ENCODE measurements around the gene TMEM184A.

The TMEM184A gene

DNA sequence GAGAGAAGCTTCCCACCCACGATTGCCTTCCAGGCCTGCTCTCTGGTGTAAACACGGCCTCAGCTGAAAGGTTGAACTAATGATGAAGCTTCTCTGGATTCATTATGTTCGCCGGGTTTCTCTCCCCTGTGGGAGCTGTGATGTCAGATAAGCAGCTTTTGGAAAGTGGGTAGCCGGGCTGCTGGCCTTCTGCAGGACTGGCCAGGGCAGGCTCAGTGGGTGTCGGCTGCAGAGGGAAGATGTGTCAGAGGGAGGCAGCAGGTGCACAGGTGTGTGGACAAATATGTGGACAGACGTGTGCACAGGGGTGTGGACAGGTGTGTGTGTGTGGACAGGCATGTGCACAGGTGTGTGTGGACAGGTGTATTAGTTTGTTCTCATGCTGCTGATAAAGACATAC is 42.3 kb upstream of the TMEM184A start:
- Histone ChIP-seq H3K4me3 (no peak overlapping the region), H3K9me3 (ENCODE audit: low read depth, low read length) (no peaks in the 10 kb centered on the region), H3K9ac (ENCODE audit: insufficient read length) (no peak overlapping the region), H3K27ac (no peak overlapping the region), H3K36me3 (ENCODE audit: insufficient read depth, low read length) (no peaks in the 10 kb centered on the region)
- DNase-seq (ENCODE audit: low read depth, low spot score), result no peak
- TF ChIP-seq POLR2AphosphoS5 (IDR thresholded peaks at IDR 0.05; ENCODE audit: borderline replicate concordance, low read depth, low read length) (no peak), FOXP2 (optimal IDR thresholded peaks at IDR 0.05; ENCODE audit: control extremely low read depth, extremely low read length, insufficient read depth) (no peak), EZH2 (IDR thresholded peaks at IDR 0.05) (no peak)

GRCh38 chr7:1597791-1598190 is 41.8 kb upstream of the TMEM184A start:
- H3K4me3 ChIP-seq, result no peak overlapping the region
- H3K27ac ChIP-seq, result no peak overlapping the region
- TF ChIP-seq POLR2AphosphoS5 (IDR thresholded peaks at IDR 0.05; ENCODE audit: borderline replicate concordance, low read depth, low read length) (no peak), FOXP2 (optimal IDR thresholded peaks at IDR 0.05; ENCODE audit: control extremely low read depth, extremely low read length, insufficient read depth) (no peak), EZH2 (IDR thresholded peaks at IDR 0.05) (no peak)
- no peaks in the 10 kb centered on the region for H3K36me3 ChIP-seq (ENCODE audit: insufficient read depth, low read length)
- no peak overlapping the region for H3K9ac ChIP-seq (ENCODE audit: insufficient read length)
- H3K9me3 ChIP-seq (ENCODE audit: low read depth, low read length), result no peaks in the 10 kb centered on the region
- no peak for DNase-seq (ENCODE audit: low read depth, low spot score)

DNA sequence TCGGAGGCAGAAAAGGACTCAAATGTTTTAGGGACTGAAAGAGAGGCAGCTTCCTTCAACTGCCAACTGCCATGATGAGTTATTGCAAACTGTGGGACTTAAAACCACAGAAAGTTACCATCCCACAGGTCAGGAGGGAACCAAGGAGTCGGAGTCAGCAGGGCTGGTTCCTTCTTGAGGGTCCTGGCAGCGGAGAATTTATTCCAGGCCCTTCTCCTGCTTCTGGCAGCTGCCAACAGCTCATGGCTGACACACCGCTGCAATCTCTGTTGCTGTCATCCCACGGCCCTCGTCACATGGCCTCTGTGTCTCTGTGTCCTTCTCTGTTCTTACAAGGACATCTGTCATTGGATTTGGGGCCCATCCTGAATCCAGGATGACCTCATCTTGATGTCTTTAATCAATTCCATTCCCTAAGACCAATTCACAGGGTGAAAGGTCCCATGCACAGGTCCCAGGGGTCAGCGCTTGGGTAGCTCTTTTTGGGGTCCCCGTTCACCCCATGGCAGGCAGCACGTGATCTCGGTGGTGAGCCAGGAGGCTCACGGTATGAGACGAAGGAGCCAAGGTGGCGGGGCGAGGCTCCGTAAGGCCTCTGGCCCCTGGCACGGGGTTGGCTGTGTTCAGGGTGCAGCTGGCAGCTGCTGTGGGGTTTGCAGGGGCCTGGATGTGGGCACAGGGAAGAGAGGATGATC is 41.2 kb upstream of the TMEM184A start:
- TF ChIP-seq FOXP2 (optimal IDR thresholded peaks at IDR 0.05; ENCODE audit: control extremely low read depth, extremely low read length, insufficient read depth), result no peak
- TF ChIP-seq EZH2 (IDR thresholded peaks at IDR 0.05), result no peak
- Histone ChIP-seq H3K9ac (ENCODE audit: insufficient read length) (no peak overlapping the region), H3K9me3 (ENCODE audit: low read depth, low read length) (no peaks in the 10 kb centered on the region), H3K4me3 (no peak overlapping the region), H3K36me3 (ENCODE audit: insufficient read depth, low read length) (no peaks in the 10 kb centered on the region), H3K27ac (no peak overlapping the region)
- DNase-seq (ENCODE audit: low read depth, low spot score), result no peak

GRCh38 chr7:1596181-1597043 is 40.4 kb upstream of the TMEM184A start:
- H3K27ac ChIP-seq, result no peak overlapping the region
- no peak overlapping the region for H3K4me3 ChIP-seq
- TF ChIP-seq POLR2AphosphoS5 (IDR thresholded peaks at IDR 0.05; ENCODE audit: borderline replicate concordance, low read depth, low read length) (no peak), EZH2 (IDR thresholded peaks at IDR 0.05) (no peak), FOXP2 (optimal IDR thresholded peaks at IDR 0.05; ENCODE audit: control extremely low read depth, extremely low read length, insufficient read depth) (no peak)
- no peaks in the 10 kb centered on the region for H3K36me3 ChIP-seq (ENCODE audit: insufficient read depth, low read length)
- H3K9me3 ChIP-seq (ENCODE audit: low read depth, low read length), result no peaks in the 10 kb centered on the region
- no peak overlapping the region for H3K9ac ChIP-seq (ENCODE audit: insufficient read length)
- no peak for DNase-seq (ENCODE audit: low read depth, low spot score)

DNA sequence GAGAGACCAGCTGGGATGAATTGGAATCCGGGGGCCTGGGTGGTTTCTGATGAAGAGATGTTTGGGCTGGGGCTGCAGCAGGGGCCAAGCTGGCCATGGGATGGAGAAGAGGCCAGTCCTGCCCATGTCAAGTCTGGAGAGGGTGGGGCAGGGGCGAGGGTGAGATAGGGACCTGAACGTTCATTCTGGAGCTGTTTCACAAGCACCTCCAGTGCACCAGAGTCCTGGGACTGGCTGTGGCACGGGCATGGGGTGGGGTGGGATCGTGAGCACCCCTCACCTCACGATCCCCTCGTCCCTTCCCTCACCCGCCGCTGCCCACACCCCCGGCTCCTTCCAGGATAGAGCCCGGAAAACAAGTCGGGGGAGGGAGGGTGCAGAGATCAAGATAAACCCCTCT is 39.6 kb upstream of the TMEM184A start:
- H3K9ac ChIP-seq (ENCODE audit: insufficient read length), result no peak overlapping the region
- H3K4me3 ChIP-seq, result no peak overlapping the region
- no peaks in the 10 kb centered on the region for H3K9me3 ChIP-seq (ENCODE audit: low read depth, low read length)
- H3K36me3 ChIP-seq (ENCODE audit: insufficient read depth, low read length), result no peaks in the 10 kb centered on the region
- no peak for DNase-seq (ENCODE audit: low read depth, low spot score)
- no peak overlapping the region for H3K27ac ChIP-seq
- no peak for TF ChIP-seq POLR2AphosphoS5 (IDR thresholded peaks at IDR 0.05; ENCODE audit: borderline replicate concordance, low read depth, low read length)
- TF ChIP-seq EZH2 (IDR thresholded peaks at IDR 0.05), result no peak
- TF ChIP-seq FOXP2 (optimal IDR thresholded peaks at IDR 0.05; ENCODE audit: control extremely low read depth, extremely low read length, insufficient read depth), result no peak

DNA sequence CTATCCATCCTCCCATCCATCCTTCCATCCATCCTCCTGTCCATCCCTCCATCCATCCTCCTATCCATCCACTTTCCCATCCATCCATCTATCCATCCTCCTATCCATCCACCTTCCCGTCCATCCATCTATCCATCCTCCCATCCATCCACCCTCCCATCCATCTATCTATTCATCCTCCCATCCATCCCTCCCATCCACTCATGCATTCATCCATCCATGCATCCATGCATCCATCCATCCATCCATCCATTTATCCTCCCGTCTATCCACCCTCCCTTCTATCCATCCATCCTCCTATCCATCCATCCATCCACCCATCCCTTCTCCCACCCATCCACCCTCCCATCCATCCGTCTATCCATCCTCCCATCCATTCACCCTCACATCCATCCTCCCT is 39.0 kb upstream of the TMEM184A start:
- no peak for TF ChIP-seq POLR2AphosphoS5 (IDR thresholded peaks at IDR 0.05; ENCODE audit: borderline replicate concordance, low read depth, low read length)
- no peak for TF ChIP-seq FOXP2 (optimal IDR thresholded peaks at IDR 0.05; ENCODE audit: control extremely low read depth, extremely low read length, insufficient read depth)
- no peak for TF ChIP-seq EZH2 (IDR thresholded peaks at IDR 0.05)
- H3K36me3 ChIP-seq (ENCODE audit: insufficient read depth, low read length), result no peaks in the 10 kb centered on the region
- no peak overlapping the region for H3K27ac ChIP-seq
- DNase-seq (ENCODE audit: low read depth, low spot score), result no peak
- no peaks in the 10 kb centered on the region for H3K9me3 ChIP-seq (ENCODE audit: low read depth, low read length)
- no peak overlapping the region for H3K4me3 ChIP-seq
- H3K9ac ChIP-seq (ENCODE audit: insufficient read length), result no peak overlapping the region

DNA sequence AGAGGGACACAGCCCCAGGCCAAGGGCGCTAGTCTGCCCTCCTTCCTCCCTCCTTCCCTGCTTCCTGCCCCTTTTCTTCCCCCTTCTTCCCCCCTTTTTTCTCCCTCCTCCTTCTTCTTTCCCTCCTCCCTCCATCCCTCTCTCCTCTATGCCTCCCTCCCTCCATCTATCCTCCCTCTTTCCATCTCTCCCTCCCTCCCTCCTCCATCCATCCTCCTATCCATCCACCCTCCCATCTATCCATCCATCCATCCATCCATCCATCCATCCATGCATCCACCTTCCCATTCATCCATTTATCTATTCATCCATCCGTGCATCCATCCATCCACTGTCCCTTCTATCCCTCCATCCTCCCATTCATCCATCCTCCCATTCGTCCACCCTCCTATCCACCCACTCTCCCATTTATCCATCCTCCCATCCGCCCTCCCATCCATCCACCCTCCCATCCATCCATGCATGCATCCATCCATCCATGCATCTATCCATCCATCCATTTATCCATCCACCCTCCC is 38.0 kb upstream of the TMEM184A start:
- H3K9ac ChIP-seq (ENCODE audit: insufficient read length), result no peak overlapping the region
- H3K36me3 ChIP-seq (ENCODE audit: insufficient read depth, low read length), result no peaks in the 10 kb centered on the region
- H3K4me3 ChIP-seq, result no peak overlapping the region
- no peak for DNase-seq (ENCODE audit: low read depth, low spot score)
- H3K27ac ChIP-seq, result no peak overlapping the region
- H3K9me3 ChIP-seq (ENCODE audit: low read depth, low read length), result no peaks in the 10 kb centered on the region
- no peak for TF ChIP-seq EZH2 (IDR thresholded peaks at IDR 0.05)
- no peak for TF ChIP-seq FOXP2 (optimal IDR thresholded peaks at IDR 0.05; ENCODE audit: control extremely low read depth, extremely low read length, insufficient read depth)
- TF ChIP-seq POLR2AphosphoS5 (IDR thresholded peaks at IDR 0.05; ENCODE audit: borderline replicate concordance, low read depth, low read length), result no peak

GRCh38 chr7:1593091-1593866 is 37.3 kb upstream of the TMEM184A start:
- no peak overlapping the region for H3K4me3 ChIP-seq
- no peak for DNase-seq (ENCODE audit: low read depth, low spot score)
- H3K27ac ChIP-seq, result no peak overlapping the region

More at GRCh38 chr7:1593091-1593866, 37.3 kb upstream of the TMEM184A start:
- no peak for TF ChIP-seq EZH2 (IDR thresholded peaks at IDR 0.05)
- no peak for TF ChIP-seq POLR2AphosphoS5 (IDR thresholded peaks at IDR 0.05; ENCODE audit: borderline replicate concordance, low read depth, low read length)
- TF ChIP-seq FOXP2 (optimal IDR thresholded peaks at IDR 0.05; ENCODE audit: control extremely low read depth, extremely low read length, insufficient read depth), result no peak
- Histone ChIP-seq H3K9ac (ENCODE audit: insufficient read length) (no peak overlapping the region), H3K36me3 (ENCODE audit: insufficient read depth, low read length) (no peaks in the 10 kb centered on the region), H3K9me3 (ENCODE audit: low read depth, low read length) (no peaks in the 10 kb centered on the region)

Measured in SK-N-MC (cell line).